ENCODE results near the gene RALGPS2. TPM values are rescaled to one million over a fixed set of nuclear protein-coding genes. Genes with fewer than 3 reads are reported as not detected.

Gene RALGPS2
- total and polyA plus RNA-seq, 2 of the 13 experiments (the other 11 are each of a cell fraction or from before 2014, with no cell fraction given) = 15.6 to 36.0 TPM

DNA sequence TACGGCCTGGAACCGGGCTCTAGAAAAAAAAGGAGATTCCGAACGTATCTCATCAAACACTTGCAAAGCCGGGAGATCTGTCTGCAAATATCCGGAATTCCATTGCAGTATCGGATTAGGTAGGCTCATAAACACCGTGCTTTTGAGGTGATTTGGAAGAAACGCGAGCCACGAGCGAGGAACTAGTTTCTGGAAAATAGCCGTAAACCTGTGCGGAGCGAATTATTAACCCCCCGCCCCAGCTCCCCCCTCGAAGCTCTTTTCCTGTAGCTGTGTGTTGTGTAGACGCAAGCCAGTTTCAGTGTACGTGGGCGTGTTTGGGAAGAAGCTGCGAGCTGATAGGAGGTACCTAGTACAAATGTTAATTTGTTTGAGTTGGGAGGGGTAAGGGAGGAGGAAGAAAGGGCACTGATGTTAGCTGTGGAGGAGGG is 1.1 kb downstream of the RALGPS2 start (continued):
- TF ChIP-seq ZNF407 (CRISPR knock-in tag; IDR thresholded peaks at IDR 0.05; ENCODE audit: not compliant biosample characterization) (no peak), SNAPC2 (CRISPR knock-in tag; IDR thresholded peaks at IDR 0.05) (no peak), ZNF614 (CRISPR knock-in tag; IDR thresholded peaks at IDR 0.05; ENCODE audit: borderline replicate concordance) (no peak), RARA (CRISPR knock-in tag; IDR thresholded peaks at IDR 0.05) (no peak), ZNF24 (IDR thresholded peaks at IDR 0.05) (no peak), ZNF580 (CRISPR knock-in tag; IDR thresholded peaks at IDR 0.05; ENCODE audit: borderline replicate concordance, low read depth) (no peak), MYPOP (CRISPR knock-in tag; IDR thresholded peaks at IDR 0.05) (0 out of 2 replicates have a peak, but pooled peaks have one; percentile 26), GATAD2A (CRISPR knock-in tag; IDR thresholded peaks at IDR 0.05) (0 out of 2 replicates have a peak, but pooled peaks have one; percentile 18), IKZF4 (CRISPR knock-in tag; IDR thresholded peaks at IDR 0.05; ENCODE audit: borderline replicate concordance, low read depth, not compliant biosample characterization) (no peak), ZNF788 (CRISPR knock-in tag; IDR thresholded peaks at IDR 0.05; ENCODE audit: borderline replicate concordance) (no peak), ZMAT3 (CRISPR knock-in tag; conservative IDR thresholded peaks at IDR 0.05) (no peak), MTA1 (CRISPR knock-in tag; IDR thresholded peaks at IDR 0.05; ENCODE audit: borderline replicate concordance) (no peak), SMAD9 (CRISPR knock-in tag; IDR thresholded peaks at IDR 0.05) (no peak), TOE1 (CRISPR knock-in tag; IDR thresholded peaks at IDR 0.05) (no peak), PRDM15 (CRISPR knock-in tag; IDR thresholded peaks at IDR 0.05) (no peak), ZNF558 (CRISPR knock-in tag; IDR thresholded peaks at IDR 0.05; ENCODE audit: borderline replicate concordance) (no peak)

All from HepG2 (cell line).